GM21529 (cell line): ENCODE measurements around the gene PLA2G12A.
A peak's percentile ranks its signal among the peaks of the same experiment; 100 is the strongest.

Experiments
- ATAC-seq: cut with Tn5 transposase; IDR thresholded peaks from one replicate; pipeline ENCODE4 v1.9.1; 2021; ENCODE audit not compliant: unreplicated experiment

PLA2G12A gene

GRCh38 chr4:109729718-109730618, at the start of gene PLA2G12A:
Gene PLA2G12A (minus strand): TSS chr4:109730070. CDS start chr4:109729809, 261 bp downstream.
- peak; percentile 83 for ATAC-seq

- ATAC-seq: no peak
Observed at GRCh38 chr4:109764789-109765402, 35.0 kb upstream of the PLA2G12A start.

- no peak for ATAC-seq
Observed at GRCh38 chr4:109764376-109764775, 34.5 kb upstream of the PLA2G12A start.

GRCh38 chr4:109760682-109761081, 30.8 kb upstream of the PLA2G12A start:
- no peak for ATAC-seq

- ATAC-seq: no peak
Observed at GRCh38 chr4:109755656-109756055, 25.8 kb upstream of the PLA2G12A start.

- no peak for ATAC-seq
Observed at GRCh38 chr4:109754093-109754857, 24.4 kb upstream of the PLA2G12A start.

GRCh38 chr4:109752525-109752924, 22.7 kb upstream of the PLA2G12A start:
- ATAC-seq: no peak

- no peak for ATAC-seq
Observed at GRCh38 chr4:109751852-109752251, 22.0 kb upstream of the PLA2G12A start.

- ATAC-seq: no peak
Observed at GRCh38 chr4:109750652-109751244, 20.9 kb upstream of the PLA2G12A start.

GRCh38 chr4:109749388-109750082, 19.7 kb upstream of the PLA2G12A start:
- no peak for ATAC-seq

GRCh38 chr4:109748114-109748513, 18.2 kb upstream of the PLA2G12A start:
- no peak for ATAC-seq

GRCh38 chr4:109746728-109747127, 16.9 kb upstream of the PLA2G12A start:
- ATAC-seq: no peak

GRCh38 chr4:109745830-109746229, 16.0 kb upstream of the PLA2G12A start:
- ATAC-seq: no peak

GRCh38 chr4:109739547-109739946, 9.7 kb upstream of the PLA2G12A start:
- no peak for ATAC-seq

- no peak for ATAC-seq
Observed at GRCh38 chr4:109738104-109738872, 8.4 kb upstream of the PLA2G12A start.

- no peak for ATAC-seq
Observed at GRCh38 chr4:109735566-109736365, 5.9 kb upstream of the PLA2G12A start.

GRCh38 chr4:109733728-109734127, 3.9 kb upstream of the PLA2G12A start:
- ATAC-seq: no peak

GRCh38 chr4:109730619-109731545, 1.0 kb upstream of the PLA2G12A start:
- ATAC-seq: no peak
